OCI-M2 (cell line): ENCODE data around the gene PCAT7.
A peak's percentile ranks its signal among the peaks of the same experiment; 100 is the strongest.
"Not testable (repeated sequence)": the region's sequence is repeated elsewhere in the genome, so short reads cannot be mapped to it uniquely, and the experiment has no call there.

Experiments used
- DNase-seq: peaks from one replicate; lab custom pipeline; 2025; ENCODE audit not compliant: unreplicated experiment; lab: John Stamatoyannopoulos, UW

PCAT7 gene

GRCh38 chr9:94554439-94555331, at the start of gene PCAT7:
Gene PCAT7, plus strand, starts transcription at chr9:94555083.
- DNase-seq, result peak; percentile 67

GRCh38 chr9:94506370-94506769, 48.5 kb upstream of the PCAT7 start:
- not testable (repeated sequence) for DNase-seq

- DNase-seq, result no peak
These were observed 47.2 kb upstream of the PCAT7 start for GRCh38 chr9:94507531-94508258.

GRCh38 chr9:94511134-94511954, 43.5 kb upstream of the PCAT7 start:
- DNase-seq, result no peak

- DNase-seq, result no peak
These were observed 43.0 kb upstream of the PCAT7 start for GRCh38 chr9:94511955-94512265.

- no peak for DNase-seq
These were observed 40.2 kb upstream of the PCAT7 start for GRCh38 chr9:94514722-94515121.

GRCh38 chr9:94517254-94517653, 37.6 kb upstream of the PCAT7 start:
- DNase-seq, result no peak

- no peak for DNase-seq
These were observed 29.4 kb upstream of the PCAT7 start for GRCh38 chr9:94525396-94526035.

- no peak for DNase-seq
These were observed 28.6 kb upstream of the PCAT7 start for GRCh38 chr9:94526271-94526670.

- DNase-seq, result no peak
These were observed 27.9 kb upstream of the PCAT7 start for GRCh38 chr9:94526951-94527350.

- DNase-seq, result no peak
These were observed 26.0 kb upstream of the PCAT7 start for GRCh38 chr9:94528886-94529285.

GRCh38 chr9:94533155-94533554, 21.7 kb upstream of the PCAT7 start:
- DNase-seq, result no peak

- DNase-seq, result no peak
These were observed 21.3 kb upstream of the PCAT7 start for GRCh38 chr9:94533601-94534000.

GRCh38 chr9:94534901-94535300, 20.0 kb upstream of the PCAT7 start:
- no peak for DNase-seq

GRCh38 chr9:94538908-94539307, 16.0 kb upstream of the PCAT7 start:
- DNase-seq, result no peak

- not testable (repeated sequence) for DNase-seq
These were observed 10.5 kb upstream of the PCAT7 start for GRCh38 chr9:94544335-94544734.

GRCh38 chr9:94545940-94546339, 8.9 kb upstream of the PCAT7 start:
- no peak for DNase-seq

GRCh38 chr9:94553029-94553938, 1.6 kb upstream of the PCAT7 start:
- no peak for DNase-seq

GRCh38 chr9:94554078-94554438, 825 bp upstream of the PCAT7 start:
- peak; percentile 67 for DNase-seq

GRCh38 chr9:94557376-94557775, 2.5 kb downstream of the PCAT7 start:
- no peak for DNase-seq
